Body of pancreas (tissue), 4 donors: ENCODE results near the gene ANKRD36.

Experiments used
- POLR2A ChIP-seq, 3 donors: fragments of 450-650 bp; IDR thresholded peaks; one replicate each; pipeline ENCODE4 v1.6.1; 2016; ENCODE audit warnings: antibody characterized with exemption in 3 of 3, mild to moderate bottlenecking in 2 of 3
- TF ChIP-seq, protein P1 (sequence below), 7 experiments: fragments of 450-650 bp in 4 of 7; fragments of 200-600 bp in 3 of 7; sonication (generic) in 3 of 7; IDR thresholded peaks; one replicate each; pipeline ENCODE4 v1.5.1; 2016 to 2019; ENCODE audit warnings: antibody characterized with exemption in 7 of 7

DNA sequence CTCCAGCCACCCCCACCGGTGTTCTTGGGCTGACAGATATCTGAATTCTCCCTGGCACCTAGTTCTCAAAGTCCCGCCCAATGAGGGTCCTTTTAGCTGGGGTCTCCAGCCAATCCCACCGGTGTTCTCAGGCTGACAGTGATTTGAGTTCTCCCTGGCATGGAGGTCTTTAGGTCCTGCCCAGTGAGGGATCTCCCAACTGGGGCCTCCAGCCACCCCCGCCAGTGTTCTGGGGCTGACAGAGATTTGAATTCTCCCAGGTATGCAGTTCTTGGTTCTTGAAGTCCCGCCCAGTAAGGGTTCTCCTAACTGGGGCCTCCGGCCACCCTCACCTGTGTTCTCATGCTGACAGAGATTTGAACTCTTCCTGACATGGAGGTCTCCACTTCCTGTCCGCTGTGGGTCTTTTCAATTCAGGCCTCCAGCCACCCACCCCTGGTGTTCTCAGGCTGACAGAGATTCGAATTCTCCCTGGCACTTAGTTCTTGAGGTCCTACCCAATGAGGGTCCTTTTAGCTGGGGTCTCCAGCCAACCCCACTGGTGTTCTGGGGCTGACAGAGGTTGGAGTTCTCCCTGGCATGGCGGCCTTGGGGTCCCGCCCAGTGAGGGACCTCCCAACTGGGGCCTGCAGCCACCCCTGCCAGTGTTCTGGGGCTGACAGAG is 154.6 kb downstream of the ANKRD36 start:
- TF ChIP-seq, protein P1, sequence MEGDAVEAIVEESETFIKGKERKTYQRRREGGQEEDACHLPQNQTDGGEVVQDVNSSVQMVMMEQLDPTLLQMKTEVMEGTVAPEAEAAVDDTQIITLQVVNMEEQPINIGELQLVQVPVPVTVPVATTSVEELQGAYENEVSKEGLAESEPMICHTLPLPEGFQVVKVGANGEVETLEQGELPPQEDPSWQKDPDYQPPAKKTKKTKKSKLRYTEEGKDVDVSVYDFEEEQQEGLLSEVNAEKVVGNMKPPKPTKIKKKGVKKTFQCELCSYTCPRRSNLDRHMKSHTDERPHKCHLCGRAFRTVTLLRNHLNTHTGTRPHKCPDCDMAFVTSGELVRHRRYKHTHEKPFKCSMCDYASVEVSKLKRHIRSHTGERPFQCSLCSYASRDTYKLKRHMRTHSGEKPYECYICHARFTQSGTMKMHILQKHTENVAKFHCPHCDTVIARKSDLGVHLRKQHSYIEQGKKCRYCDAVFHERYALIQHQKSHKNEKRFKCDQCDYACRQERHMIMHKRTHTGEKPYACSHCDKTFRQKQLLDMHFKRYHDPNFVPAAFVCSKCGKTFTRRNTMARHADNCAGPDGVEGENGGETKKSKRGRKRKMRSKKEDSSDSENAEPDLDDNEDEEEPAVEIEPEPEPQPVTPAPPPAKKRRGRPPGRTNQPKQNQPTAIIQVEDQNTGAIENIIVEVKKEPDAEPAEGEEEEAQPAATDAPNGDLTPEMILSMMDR (IDR thresholded peaks at IDR 0.05), result no peak
- no peak for TF ChIP-seq POLR2A (IDR thresholded peaks at IDR 0.05)
